HEK293 (cell line): ENCODE results near the gene ARHGAP24.

Source experiments
- CTCF ChIA-PET: fragments of 350-600 bp; formaldehyde crosslinking; extraction: SDS; loops from one replicate; lab custom pipeline; 2021; ENCODE audit warnings: antibody characterized with exemption; lab: Yijun Ruan, JAX
- POLR2A ChIA-PET: fragments of 300-600 bp; formaldehyde crosslinking; extraction: SDS; loops from one replicate; lab custom pipeline; 2020; ENCODE audit warnings: antibody characterized with exemption, inconsistent platforms; lab: Yijun Ruan, JAX
- H3K27ac ChIP-seq: fragments of 200-500 bp; sonication (Bioruptor generic); 2 replicates; pipeline ENCODE4 v1.5.1; 2014; ENCODE audit warnings: low read depth, low read length, control low read depth, inconsistent platforms; ENCODE audit errors: extremely low read depth
- H3K36me3 ChIP-seq, 2 experiments: fragments of 200-500 bp in 1 of 2; sonication (Bioruptor generic) in 1 of 2; 1 replicate in 1 of 2; 2 replicates in 1 of 2; pipeline ENCODE4 v1.5.1; 2014 to 2017; ENCODE audit warnings: inconsistent platforms in 2 of 2, low read length in 2 of 2; ENCODE audit not compliant: control insufficient read depth in 2 of 2, insufficient read depth in 1 of 2
- H3K4me1 ChIP-seq: fragments of 200-500 bp; sonication (Bioruptor generic); 2 replicates; pipeline ENCODE4 v1.5.1; 2014; ENCODE audit warnings: mild to moderate bottlenecking, low read length, inconsistent platforms; ENCODE audit not compliant: control insufficient read depth, insufficient read depth
- H3K4me3 ChIP-seq: 2 replicates; pipeline ENCODE4 v1.5.1; 2011; ENCODE audit warnings: low read depth, mild to moderate bottlenecking, control low read depth, low read length, moderate library complexity
- H3K9me3 ChIP-seq: fragments of 200-500 bp; sonication (Bioruptor generic); 2 replicates; pipeline ENCODE4 v1.5.1; 2014; ENCODE audit warnings: low read depth, low read length, inconsistent platforms; ENCODE audit not compliant: control insufficient read depth, insufficient read depth
- IKZF3 ChIP-seq: fragments of 450-650 bp; IDR thresholded peaks from 2 replicates; pipeline ENCODE4 v1.5.0; 2018; ENCODE audit warnings: missing biosample characterization, mild to moderate bottlenecking, missing genetic modification characterization, moderate library complexity
- KLF16 ChIP-seq: fragments of 450-650 bp; formaldehyde crosslinking; IDR thresholded peaks from 2 replicates; pipeline ENCODE4 v1.5.1; 2017; ENCODE audit warnings: missing biosample characterization, missing genetic modification characterization
- OVOL3 ChIP-seq: fragments of 450-650 bp; formaldehyde crosslinking; IDR thresholded peaks from 2 replicates; pipeline ENCODE4 v1.5.1; 2016; ENCODE audit warnings: missing biosample characterization, missing genetic modification characterization
- PATZ1 ChIP-seq: fragments of 450-650 bp; formaldehyde crosslinking; IDR thresholded peaks from 2 replicates; pipeline ENCODE4 v1.5.1; 2016; ENCODE audit warnings: missing biosample characterization, missing genetic modification characterization
- PRDM1 ChIP-seq: fragments of 450-650 bp; formaldehyde crosslinking; IDR thresholded peaks from 2 replicates; pipeline ENCODE4; 2016; ENCODE audit warnings: missing biosample characterization, missing genetic modification characterization
- PRDM6 ChIP-seq: fragments of 450-650 bp; formaldehyde crosslinking; IDR thresholded peaks from 2 replicates; pipeline ENCODE4 v1.5.1; 2017; ENCODE audit warnings: missing biosample characterization, missing genetic modification characterization
- SP3 ChIP-seq: fragments of 450-650 bp; formaldehyde crosslinking; IDR thresholded peaks from 2 replicates; pipeline ENCODE4 v1.5.1; 2016; ENCODE audit warnings: missing biosample characterization, missing genetic modification characterization
- TCF7L2 ChIP-seq: IDR thresholded peaks from 2 replicates; pipeline ENCODE4 v1.6.1; 2011; ENCODE audit warnings: low read depth, mild to moderate bottlenecking, inconsistent platforms, low read length, moderate library complexity, borderline replicate concordance
- ZBTB17 ChIP-seq: fragments of 450-650 bp; formaldehyde crosslinking; IDR thresholded peaks from 2 replicates; pipeline ENCODE4 v1.5.1; 2016; ENCODE audit warnings: missing biosample characterization, missing genetic modification characterization
- ZFP37 ChIP-seq: fragments of 450-650 bp; formaldehyde crosslinking; IDR thresholded peaks from 2 replicates; pipeline ENCODE4 v1.5.1; 2016; ENCODE audit warnings: missing biosample characterization, missing genetic modification characterization
- ZNF175 ChIP-seq: fragments of 450-650 bp; formaldehyde crosslinking; IDR thresholded peaks from 2 replicates; pipeline ENCODE4 v1.5.1; 2016; ENCODE audit warnings: missing biosample characterization, missing genetic modification characterization
- ZNF223 ChIP-seq: fragments of 450-650 bp; formaldehyde crosslinking; IDR thresholded peaks from 2 replicates; pipeline ENCODE4 v1.5.1; 2016; ENCODE audit warnings: missing biosample characterization, missing genetic modification characterization
- ZNF248 ChIP-seq: fragments of 450-650 bp; formaldehyde crosslinking; IDR thresholded peaks from 2 replicates; pipeline ENCODE4 v1.5.1; 2017; ENCODE audit warnings: missing biosample characterization, missing genetic modification characterization
- ZNF518A ChIP-seq: fragments of 450-650 bp; formaldehyde crosslinking; conservative IDR thresholded peaks from 2 replicates; pipeline ENCODE4 v1.5.1; 2016; ENCODE audit warnings: low read depth, missing biosample characterization, missing genetic modification characterization
- ZNF548 ChIP-seq: fragments of 450-650 bp; formaldehyde crosslinking; IDR thresholded peaks from 2 replicates; pipeline ENCODE4 v1.5.1; 2016; ENCODE audit warnings: missing biosample characterization, missing genetic modification characterization
- ZNF596 ChIP-seq: fragments of 450-650 bp; IDR thresholded peaks from 2 replicates; pipeline ENCODE4 v1.5.0; 2018; ENCODE audit warnings: missing biosample characterization, mild to moderate bottlenecking, missing genetic modification characterization, moderate library complexity
- ZNF624 ChIP-seq: fragments of 450-650 bp; formaldehyde crosslinking; IDR thresholded peaks from 2 replicates; pipeline ENCODE4 v1.5.1; 2017; ENCODE audit warnings: missing biosample characterization, missing genetic modification characterization
- ZNF692 ChIP-seq: fragments of 450-650 bp; formaldehyde crosslinking; IDR thresholded peaks from 2 replicates; pipeline ENCODE4 v1.5.1; 2016; ENCODE audit warnings: missing biosample characterization, missing genetic modification characterization
- ZNF768 ChIP-seq: fragments of 450-650 bp; formaldehyde crosslinking; IDR thresholded peaks from 2 replicates; pipeline ENCODE4 v1.5.1; 2018; ENCODE audit warnings: missing biosample characterization, mild to moderate bottlenecking, missing genetic modification characterization
- ZSCAN23 ChIP-seq: fragments of 450-650 bp; formaldehyde crosslinking; IDR thresholded peaks from 2 replicates; pipeline ENCODE4 v1.5.1; 2016; ENCODE audit warnings: missing biosample characterization, missing genetic modification characterization

The ARHGAP24 gene

GRCh38 chr4:85725721-85726170 is 250.8 kb downstream of the ARHGAP24 start:
- no peak overlapping the region for H3K27ac ChIP-seq
- TF ChIP-seq ZNF518A (tag by site-specific recombination) = no peak
- no peak for TF ChIP-seq ZSCAN23
- TF ChIP-seq ZNF692 (tag by site-specific recombination) = no peak
- no peak for TF ChIP-seq ZNF624
- TF ChIP-seq PATZ1 (tag by site-specific recombination) = no peak
- TF ChIP-seq ZNF548 = no peak
- no peak for TF ChIP-seq ZNF223
- no peak for TF ChIP-seq OVOL3 (tag by site-specific recombination)
- no peak for TF ChIP-seq ZBTB17
- no peak for TF ChIP-seq ZNF768 (tag by site-specific recombination)
- no peak for TF ChIP-seq ZNF248 (tag by site-specific recombination)
- TF ChIP-seq, all 188 proteins: peak for 0
- no peaks in the 10 kb centered on the region for H3K4me1 ChIP-seq
- POLR2A ChIA-PET = no interaction called here
- no peaks in the 10 kb centered on the region for H3K36me3 ChIP-seq
- CTCF ChIA-PET = no interaction called here
- no peak overlapping the region for H3K4me3 ChIP-seq
- no peaks in the 10 kb centered on the region for H3K9me3 ChIP-seq

- Histone ChIP-seq H3K36me3 (no peaks in the 10 kb centered on the region), H3K27ac (no peak overlapping the region)
Observed at GRCh38 chr4:85726555-85726954, 251.6 kb downstream of the ARHGAP24 start.

GRCh38 chr4:85728464-85728863 is 253.5 kb downstream of the ARHGAP24 start:
- Histone ChIP-seq H3K36me3 (no peaks in the 10 kb centered on the region), H3K9me3 (no peaks in the 10 kb centered on the region), H3K4me1 (no peaks in the 10 kb centered on the region), H3K4me3 (no peak overlapping the region), H3K27ac (no peak overlapping the region)
- CTCF ChIA-PET = no interaction called here
- POLR2A ChIA-PET = no interaction called here
- TF ChIP-seq ZNF518A (tag by site-specific recombination) (no peak), ZFP37 (tag by site-specific recombination) (no peak), IKZF3 (tag by site-specific recombination) (no peak), ZNF175 (no peak), PRDM6 (tag by site-specific recombination) (no peak), TCF7L2 (no peak)

More at GRCh38 chr4:85726555-85726954, 251.6 kb downstream of the ARHGAP24 start:
- Histone ChIP-seq H3K4me3 (no peak overlapping the region), H3K4me1 (no peaks in the 10 kb centered on the region), H3K9me3 (no peaks in the 10 kb centered on the region)
- CTCF ChIA-PET = no interaction called here
- POLR2A ChIA-PET = no interaction called here
- TF ChIP-seq PRDM1 (tag by site-specific recombination) (no peak), SP3 (tag by site-specific recombination) (no peak), ZBTB17 (no peak), ZNF596 (tag by site-specific recombination) (no peak), KLF16 (tag by site-specific recombination) (no peak)
